Measurements from ENCODE around the gene CCL1.

DNA sequence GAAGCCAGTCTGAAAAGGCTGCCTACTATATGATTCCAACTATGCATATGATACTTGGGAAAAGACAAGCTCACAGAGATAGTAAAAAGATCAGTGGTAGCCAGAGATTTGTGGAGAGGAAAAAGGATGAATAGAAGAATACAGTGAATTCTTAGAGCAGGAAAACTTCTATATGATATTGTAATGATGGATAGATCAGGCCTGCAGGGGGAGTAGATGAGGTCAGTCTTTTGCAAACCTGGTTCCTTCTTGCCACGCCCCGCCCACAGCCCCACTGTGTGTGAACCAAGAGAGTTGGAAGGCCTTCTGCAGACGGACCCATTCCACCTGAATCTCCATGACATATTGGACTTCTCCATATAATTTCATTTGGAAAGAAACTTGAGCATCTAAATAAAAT lies 44.6 kb downstream of the CCL1 start:
- TF ChIP-seq CTCF (IDR thresholded peaks at IDR 0.05) (peak; percentile 28), ZFX (IDR thresholded peaks at IDR 0.05; ENCODE audit: borderline replicate concordance) (no peak)

All from 22Rv1 (cell line).